Frontal cortex (tissue), 4 donors: Measurements from ENCODE around the gene GBGT1. TPM values are rescaled to one million over a fixed set of nuclear protein-coding genes. Genes with fewer than 3 reads are reported as not detected.
"Not testable (repeated sequence)": the region's sequence is repeated elsewhere in the genome, so short reads cannot be mapped to it uniquely, and the experiment has no call there.

Experiments used
- DNase-seq, 2 donors: peaks; one replicate each; pipeline ENCODE4 v3.0.0; 2012; ENCODE audit warnings: low spot score in 2 of 2
- FAIRE-seq: peaks from 2 replicates; lab custom pipeline; 2012; peaks lifted over from hg19 to GRCh38; lab: Jason Lieb, UNC
- total RNA-seq: library from RNA; depleted of rRNA; stranded (reverse); fragments of >200 nt; gene quantifications from one replicate; pipeline ENCODE4 v1.2.3, GENCODE V29; 2014
- donor health status: control.
- donor health status: control.
- donor health status: control.

The GBGT1 gene
- total RNA-seq, 1 donor from 2014 or later, result 2.0 TPM

DNA sequence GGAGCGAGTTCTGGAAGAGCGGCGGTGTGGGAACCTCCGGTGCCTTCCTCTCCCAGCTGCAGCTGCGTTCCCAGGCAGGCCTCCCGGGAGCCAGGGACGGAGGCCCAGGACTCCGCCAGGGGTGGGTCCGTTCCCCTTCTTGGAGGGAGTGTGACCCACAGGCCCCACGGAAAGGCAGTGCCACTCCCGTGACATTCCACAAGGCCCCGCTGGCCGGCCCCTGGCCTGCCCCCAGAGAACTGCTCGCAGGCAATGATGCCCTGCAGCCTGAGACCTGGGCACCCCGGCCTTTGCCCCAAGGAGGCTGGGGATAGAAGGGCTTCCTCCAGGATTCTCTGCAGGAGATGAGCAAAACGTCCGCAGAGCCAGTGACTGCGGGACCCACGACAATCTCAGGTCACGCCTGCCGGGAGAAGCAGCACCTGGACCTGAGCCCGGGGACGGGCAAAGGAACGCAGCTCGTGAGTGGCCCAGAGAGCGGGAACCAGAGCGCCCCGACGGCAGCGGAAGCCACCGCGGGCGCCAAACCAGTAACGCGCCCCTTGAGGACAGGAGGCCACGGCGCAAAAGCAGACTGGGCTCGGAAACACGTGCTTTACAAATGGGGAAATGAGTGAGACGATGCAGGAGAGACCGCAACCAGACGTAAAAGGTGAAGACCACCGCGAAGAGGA is 36.1 kb upstream of the GBGT1 start:
- DNase-seq (no peak), FAIRE-seq (no peak)

DNA sequence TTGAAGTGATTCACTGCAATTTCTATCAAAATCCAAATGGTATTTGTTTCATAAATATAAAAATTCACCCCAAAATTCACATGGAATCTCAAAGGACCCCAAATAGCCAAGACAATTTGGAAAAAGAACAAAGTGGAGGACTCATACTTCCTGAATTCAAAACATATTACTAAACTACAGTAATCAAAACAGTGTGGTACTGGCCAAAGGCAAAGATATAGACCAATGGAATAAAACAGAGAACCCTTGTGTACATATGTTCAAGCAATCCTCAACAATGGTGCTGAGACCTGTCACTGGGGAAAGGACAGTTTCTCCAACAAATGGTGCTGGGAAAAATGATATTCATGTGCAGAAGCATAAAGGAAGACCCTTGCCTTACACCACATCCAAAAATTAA is 31.3 kb upstream of the GBGT1 start:
- FAIRE-seq (no peak), DNase-seq (no peak)

DNA sequence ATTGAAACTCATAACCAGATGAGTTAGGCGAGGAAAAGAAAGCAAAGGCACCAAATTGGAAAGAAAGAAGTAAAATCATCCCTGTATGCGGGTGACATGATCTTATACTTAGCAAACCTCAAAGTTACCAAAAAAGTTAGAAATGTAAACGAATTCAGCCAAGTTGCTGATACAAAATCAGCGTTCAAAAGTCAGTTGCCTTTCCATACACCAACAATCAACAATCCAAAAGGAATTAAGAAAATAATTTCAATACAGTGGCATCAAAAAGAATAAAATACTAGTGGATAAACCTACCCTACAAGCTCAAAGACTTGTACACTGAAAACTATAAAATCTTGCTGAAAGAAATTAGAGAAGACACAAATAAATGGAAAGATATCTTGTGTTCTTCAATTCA is 30.9 kb upstream of the GBGT1 start:
- DNase-seq (no peak), FAIRE-seq (no peak)

DNA sequence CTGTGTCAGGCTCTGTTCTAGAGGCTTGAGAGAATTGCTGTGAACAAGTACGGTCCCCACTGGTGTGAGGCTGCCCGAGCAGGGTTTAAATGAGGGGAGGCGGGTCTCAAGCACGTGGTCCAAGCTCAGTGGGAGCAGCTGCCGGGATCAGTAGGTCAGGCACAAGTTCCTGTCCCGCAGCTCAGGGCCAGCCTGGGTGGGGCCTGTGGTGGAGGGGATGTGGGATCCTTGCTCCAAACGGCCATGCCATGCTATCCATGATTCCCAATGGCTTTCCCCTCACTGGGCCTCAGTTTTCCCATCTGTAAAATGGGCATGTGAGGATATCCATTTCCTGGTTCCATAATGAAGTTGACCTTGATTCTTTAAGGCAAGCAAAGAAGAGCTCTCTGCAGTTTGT is 28.3 kb upstream of the GBGT1 start:
- FAIRE-seq (no peak), DNase-seq (no peak)

DNA sequence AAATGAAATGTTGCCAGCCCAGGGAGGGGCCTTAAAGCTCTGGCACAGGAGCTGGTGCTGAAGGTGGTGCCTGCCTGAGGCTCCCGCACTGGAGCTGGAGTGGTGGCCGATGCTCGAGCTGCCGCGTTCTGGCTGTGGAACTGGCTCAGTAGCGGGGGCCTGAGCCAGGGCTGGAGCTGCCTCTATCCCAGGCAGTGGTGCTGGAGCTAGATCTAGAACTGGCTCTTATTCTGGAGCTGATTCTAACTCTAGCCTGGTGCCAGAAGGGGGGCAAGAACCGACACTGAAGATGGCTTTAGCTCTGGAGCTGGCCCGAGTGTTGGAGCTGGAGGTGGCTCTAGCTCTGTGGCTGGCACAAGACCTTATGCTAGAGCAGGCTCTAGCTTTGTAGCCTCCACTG is 26.1 kb upstream of the GBGT1 start:
- no peak for FAIRE-seq
- DNase-seq, result no peak

DNA sequence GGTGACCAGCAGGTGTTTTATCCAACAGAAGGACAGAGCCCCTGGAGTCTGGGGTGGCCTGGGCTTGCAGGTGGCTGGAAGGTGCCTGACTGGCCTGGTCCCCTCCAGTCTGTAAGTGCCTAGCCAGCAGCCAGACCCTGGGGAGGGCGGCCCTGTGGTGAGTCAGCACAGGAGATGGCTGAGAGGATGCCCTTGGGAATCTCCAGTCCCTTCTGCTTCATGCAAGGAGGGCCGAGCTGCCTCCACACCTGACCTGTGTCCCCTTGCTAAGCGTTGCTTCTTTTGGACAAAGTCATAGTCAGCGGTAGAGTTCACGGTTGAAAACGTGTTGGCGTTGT is 25.1 kb upstream of the GBGT1 start:
- FAIRE-seq (no peak), DNase-seq (no peak)

DNA sequence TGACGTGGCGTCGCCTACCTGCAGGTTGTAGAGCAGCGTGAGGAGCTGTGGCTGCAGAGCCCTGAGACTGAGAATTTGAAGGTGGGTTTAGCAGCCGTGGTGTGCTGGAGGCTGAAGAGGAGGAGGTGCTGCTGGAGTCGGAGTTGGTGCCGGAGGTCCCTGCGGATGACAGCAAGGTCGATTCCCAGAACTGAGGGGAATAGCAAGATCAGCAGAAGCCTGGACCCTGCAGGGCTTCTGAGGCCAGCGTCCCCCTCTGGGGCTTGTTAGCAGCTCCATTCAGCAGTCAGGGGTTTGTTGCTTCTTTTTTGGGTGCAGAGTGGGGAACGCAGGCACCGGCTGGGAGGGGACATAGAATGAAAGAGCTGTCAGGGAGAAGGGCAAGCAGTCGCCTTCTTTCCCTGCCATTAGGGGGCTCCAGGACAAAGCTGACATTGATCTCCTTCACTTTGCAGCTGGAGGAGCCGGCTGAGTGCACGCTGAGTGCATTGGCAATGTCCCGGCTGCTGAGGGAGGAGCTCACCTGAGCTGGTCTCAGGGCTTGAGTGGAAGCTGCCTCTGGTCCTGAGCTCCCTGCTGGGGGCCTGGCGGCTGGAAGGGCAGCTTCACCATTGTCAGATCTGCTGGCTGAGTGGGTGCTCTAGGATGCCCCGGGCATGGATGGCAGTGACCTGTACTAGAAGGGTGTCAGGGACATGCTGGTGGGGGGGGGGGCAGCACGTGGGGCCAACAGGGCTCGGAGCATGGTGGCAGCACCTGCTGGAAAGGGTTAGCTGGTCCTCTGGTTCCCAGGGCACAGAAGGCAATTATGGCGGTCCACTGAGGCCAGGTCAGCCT is 24.5 kb upstream of the GBGT1 start:
- no peak for FAIRE-seq
- peak in 1 of 2 donors; percentile 43 for DNase-seq

DNA sequence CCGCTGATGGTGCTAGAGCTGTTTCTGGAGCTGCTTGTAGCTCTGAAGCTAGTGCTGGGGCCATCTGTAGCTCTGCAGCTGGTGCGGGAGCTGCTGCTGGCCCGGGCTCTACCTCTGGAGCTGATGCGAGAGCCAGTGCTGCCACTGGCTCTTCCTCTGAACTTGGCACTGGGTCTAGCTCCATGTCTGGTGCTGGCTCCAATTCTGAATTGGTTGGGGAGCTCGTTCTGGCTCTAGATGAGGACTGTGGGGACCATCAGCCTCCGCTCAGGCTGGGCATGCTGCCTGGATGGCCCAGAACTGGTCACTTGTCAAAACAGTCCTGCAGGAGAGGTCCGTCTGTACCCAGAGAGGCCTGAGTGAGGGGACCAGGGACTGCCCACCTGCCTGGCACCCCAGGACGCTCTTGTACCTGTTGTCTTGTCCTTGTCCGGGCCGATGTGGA is 23.9 kb upstream of the GBGT1 start:
- no peak for FAIRE-seq

DNA sequence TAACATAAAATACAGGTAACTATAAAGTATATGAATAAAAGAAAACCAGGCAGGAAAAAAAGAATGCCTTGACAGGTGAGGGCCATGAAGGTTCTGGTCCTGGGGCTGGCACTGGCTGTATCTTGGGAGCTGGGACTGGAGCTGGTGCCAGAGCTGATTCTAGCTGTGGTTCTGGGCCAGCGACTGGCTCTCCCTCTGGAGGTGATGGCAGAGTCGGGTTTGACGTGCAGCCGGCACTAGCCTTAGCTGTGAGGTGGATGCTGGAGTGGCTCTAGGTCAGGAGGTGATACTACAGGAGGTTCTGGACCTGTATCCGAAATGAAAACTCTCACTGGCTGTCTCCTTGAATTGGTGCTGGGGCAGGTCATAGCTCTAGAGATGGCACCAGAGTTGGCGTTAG is 23.0 kb upstream of the GBGT1 start:
- DNase-seq (no peak), FAIRE-seq (no peak)

More for the DNA sequence above, 23.9 kb upstream of the GBGT1 start:
- DNase-seq, result no peak

DNA sequence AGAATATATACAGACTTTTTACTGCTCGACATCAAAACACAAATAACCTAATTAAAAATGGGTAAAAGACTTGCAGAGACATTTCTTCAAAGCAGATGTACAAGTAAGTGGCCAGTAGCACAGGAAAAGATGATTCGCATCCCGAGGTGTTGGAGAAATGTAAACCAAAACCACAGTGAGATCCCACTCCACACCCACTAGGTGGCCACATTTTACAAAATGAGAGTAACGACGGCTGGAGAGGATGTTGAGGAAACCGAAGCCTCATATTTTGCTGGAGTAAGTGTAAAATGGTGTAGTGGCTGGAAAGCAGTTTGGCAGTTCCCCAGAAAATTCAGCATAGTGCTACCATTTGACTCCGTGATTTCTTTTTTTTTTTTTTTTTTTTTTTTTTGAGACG is 21.3 kb upstream of the GBGT1 start:
- DNase-seq, result peak in 1 of 2 donors; percentile 60
- no peak for FAIRE-seq

DNA sequence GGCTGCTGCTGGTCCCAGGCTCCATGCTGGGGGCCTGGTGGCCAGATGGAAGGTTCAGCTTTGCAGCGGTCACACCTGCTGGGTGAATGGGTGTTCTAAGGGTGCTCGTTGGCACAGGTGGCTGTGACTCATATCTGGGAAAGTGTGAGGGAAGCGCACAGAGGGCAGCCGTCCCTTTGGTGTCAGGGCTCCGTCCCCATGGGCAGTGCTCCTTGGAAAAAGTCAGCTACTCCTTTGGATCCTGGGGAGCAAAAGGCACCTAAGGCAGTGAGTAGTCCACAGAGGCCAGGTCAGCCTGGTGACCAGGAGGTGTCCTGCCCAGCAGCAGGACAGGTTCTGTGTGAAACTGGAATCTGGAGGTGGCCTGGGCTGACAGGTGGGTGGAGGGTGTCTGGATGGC is 18.4 kb upstream of the GBGT1 start:
- DNase-seq, result no peak
- no peak for FAIRE-seq

DNA sequence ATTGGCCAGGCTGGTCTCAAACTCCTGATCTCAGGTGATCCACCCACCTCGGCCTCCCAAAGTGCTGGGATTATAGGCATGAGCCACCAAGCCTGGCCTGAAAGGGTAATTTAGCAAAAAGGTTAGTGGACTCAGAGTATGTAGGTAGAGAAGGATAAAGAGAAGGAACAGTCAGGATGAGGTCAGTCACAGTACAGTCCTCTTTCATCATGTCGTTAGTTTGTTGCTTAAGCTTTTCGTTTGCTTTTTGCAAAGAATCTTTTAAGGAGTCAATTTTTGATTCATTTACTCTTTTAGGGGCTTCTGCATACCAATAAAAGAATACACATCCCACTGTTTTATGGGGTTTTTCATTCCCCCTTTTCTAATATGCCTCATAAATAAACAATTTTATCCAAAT is 17.8 kb upstream of the GBGT1 start:
- DNase-seq (no peak), FAIRE-seq (no peak)

DNA sequence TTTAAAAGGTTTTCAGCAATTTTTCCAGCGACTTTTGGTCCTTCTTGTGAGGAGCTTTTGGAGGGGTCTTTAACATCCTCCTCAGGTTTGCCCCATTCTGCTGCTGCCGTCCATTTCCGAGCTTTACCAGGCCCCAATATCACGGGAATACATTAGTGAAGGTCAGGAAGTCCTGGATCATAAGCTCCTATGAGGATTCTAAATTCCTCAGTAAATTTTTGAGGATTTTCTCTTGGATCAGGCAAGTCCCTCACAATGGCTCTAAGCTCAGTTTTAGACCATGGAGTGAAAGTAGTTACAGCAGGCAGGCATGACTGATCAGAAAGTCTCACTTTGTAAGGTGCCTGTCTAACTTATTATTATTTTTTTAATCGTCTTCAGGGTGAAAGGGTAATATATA is 17.2 kb upstream of the GBGT1 start:
- FAIRE-seq (no peak), DNase-seq (no peak)

DNA sequence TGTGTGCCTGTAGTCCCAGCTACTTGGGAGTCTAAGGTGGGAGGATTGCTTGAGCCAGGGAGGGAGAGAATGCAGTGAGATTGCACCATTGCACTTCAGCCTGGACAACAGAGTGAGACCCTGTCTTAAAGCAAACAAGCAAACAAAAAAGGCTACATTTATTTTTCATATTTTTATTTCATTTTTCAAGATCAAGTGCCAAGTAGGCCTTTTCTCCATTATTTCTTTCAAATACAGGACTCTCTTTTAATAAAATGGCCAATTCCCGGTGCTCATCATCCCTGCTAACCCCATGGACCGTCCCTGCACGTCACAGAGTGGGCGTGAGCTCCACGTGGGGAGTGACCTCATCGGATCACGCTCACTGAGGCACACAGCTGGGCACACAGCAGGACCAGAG is 9.3 kb upstream of the GBGT1 start:
- DNase-seq (no peak), FAIRE-seq (no peak)

DNA sequence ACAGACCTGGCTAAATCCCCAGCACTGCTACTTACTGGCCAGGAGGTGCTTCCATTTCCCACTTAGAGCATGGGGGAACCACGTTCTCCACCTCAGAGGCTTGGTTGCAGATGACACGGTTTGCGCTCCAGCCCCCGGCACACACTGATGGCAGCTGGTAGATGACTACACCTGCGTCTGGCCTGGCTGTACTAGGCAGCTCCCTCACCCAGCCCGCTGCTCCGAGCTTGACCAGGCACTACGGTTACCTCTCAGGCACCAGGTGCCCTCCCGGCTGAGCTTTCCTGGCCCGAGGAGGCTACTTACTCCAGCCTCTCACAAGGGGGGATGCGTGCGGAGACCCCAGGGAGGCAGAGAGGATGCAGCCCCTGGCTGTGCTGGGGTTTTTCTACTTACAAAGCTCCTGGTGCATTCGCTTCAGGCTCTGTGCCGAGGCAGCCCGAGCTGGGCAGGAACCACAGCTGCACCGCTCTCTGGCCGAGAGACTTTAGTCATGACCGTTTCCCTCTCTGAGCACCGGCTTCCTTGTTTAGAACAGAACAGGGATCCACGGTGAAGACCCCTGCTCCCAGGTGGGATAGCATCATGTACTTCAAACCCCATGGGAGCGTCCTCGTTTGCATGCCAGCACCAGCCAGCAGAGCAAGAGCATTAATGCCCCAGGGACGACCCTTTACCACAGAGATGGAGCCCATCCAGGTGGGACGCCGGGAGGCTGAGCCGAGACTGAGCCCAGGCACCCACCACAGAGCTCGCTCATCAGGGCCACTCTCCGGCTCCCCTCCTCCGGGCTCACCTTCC is 7.6 kb upstream of the GBGT1 start:
- DNase-seq, result no peak
- no peak for FAIRE-seq

DNA sequence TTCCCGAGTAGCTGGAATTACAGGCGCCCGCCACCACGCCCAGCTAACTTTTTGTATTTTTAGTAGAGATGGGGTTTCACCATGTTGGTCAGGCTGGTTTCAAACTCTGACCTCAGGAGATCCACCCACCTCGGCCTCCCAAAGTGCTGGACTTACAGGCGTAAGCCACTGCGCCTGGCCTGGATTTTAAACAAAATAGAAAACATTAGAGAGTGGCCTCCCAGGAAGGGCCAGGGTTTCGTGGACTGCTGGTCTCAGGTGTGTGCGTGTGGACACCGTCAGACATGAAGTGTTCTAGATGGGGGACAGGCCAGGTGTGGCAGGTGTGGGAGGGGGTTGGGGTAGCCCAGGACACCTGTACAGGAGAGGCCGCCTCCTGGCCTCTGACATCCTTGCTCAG is 7.0 kb upstream of the GBGT1 start:
- DNase-seq (no peak), FAIRE-seq (no peak)

DNA sequence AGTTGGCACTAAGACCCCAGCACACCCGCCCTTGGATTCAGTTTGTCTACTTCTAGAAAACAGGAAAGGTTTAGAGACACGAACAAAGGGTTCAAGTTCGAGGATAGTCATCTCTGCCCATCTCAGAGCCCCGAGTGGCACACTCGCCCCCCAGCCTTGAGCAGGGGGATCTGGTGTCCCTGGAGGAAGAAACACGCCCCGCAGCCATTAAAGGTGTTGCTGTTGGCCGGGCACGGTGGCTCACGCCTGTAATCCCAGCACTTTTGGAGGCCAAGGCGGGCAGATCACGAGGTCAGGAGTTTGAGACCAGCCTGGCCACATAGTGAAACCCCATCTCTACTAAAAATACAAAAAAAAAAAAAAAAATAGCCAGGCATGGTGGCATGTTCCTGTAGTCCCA is 6.0 kb upstream of the GBGT1 start:
- FAIRE-seq, DNase-seq: not testable (repeated sequence)

DNA sequence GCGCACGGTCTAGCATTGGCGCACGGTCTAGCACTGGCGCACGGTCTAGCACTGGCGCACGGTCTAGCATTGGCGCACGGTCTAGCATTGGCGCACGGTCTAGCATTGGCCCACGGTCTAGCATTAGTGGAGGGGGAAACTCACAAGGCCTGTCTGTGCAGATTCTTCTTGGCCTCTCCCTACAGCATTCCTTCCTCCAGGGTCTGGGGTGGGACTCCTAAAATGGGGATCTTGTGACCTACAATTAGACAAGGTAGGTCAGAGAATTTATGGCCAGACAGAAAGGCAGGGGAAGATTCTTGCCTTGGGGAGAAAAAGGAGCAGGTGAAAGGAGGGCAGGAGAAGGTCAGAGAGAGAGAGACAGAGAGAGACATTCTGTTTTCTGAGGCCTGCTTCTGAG is 5.4 kb upstream of the GBGT1 start:
- no peak for DNase-seq
- FAIRE-seq, result no peak

DNA sequence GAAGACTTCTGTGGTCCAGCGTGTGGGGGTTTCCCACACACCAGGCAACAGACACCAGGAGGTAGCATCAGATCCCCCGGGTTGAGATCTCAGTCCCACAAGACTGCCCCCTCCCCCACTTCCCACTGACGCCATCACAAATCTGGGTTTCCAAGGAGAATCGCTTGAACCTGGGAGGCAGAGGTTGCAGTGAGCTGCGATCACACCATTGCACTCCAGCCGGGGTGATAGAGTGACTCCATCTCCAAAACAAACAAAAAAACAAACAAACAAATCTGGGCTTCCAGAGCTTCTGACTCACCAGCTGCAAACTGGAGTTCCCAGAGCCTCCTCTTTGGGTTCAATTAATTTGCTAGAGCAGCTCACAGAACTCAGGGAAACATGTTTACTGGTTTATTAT is 4.7 kb upstream of the GBGT1 start:
- FAIRE-seq, result no peak
- DNase-seq, result no peak

DNA sequence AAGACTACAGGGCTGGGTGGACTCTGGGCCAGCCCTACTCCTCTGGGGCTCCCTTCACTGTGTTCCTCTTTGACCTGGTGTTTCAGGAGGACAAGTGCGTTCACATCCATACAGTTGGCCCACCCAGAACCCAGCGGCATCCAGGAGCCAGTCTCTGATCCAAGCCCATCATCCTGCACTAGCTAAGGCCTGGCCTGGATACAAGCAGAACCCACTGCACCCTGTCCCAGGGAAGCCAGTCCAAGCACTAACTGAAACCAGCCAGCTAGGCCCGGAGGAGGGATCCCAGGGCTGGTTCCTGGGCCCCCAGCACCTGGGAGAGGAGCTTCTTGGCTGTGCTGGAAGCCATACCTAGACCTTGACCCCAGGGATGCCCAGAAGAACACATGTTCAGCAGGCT is 4.1 kb upstream of the GBGT1 start:
- FAIRE-seq, result no peak
- DNase-seq, result no peak
